ENCODE results near the gene DLL3. TPM values are rescaled to one million over a fixed set of nuclear protein-coding genes. Genes with fewer than 3 reads are reported as not detected.

Gene DLL3
- total and polyA plus RNA-seq, 10 donors = 0.16 to 0.68 (median 0.52) TPM; not detected in 5

- no peak for DNase-seq
- 86 to 94% (median 89%) methylated on average over 10 of the region's 10 CpGs for WGBS, 5 donors
- H3K9me3 ChIP-seq = no peaks in the 10 kb centered on the region
- no peak for TF ChIP-seq POLR2AphosphoS5 (IDR thresholded peaks at IDR 0.05)
- no peak for TF ChIP-seq POLR2A (IDR thresholded peaks at IDR 0.05)
- TF ChIP-seq CTCF (IDR thresholded peaks at IDR 0.05 in 8 of 11, conservative IDR thresholded peaks at IDR 0.05 in 3 of 11) = no peak
- intact Hi-C loops (cut with DNase I; ENCODE audit: low total_unique reads) = no loop called here
- H3K36me3 ChIP-seq = peaks cover 3 to 76% (median 67%) of the 10 kb centered on the region in 6 donors
- H3K27ac ChIP-seq = no peak overlapping the region
- H3K27me3 ChIP-seq (replicated peaks in 1 of 7) = no peaks in the 10 kb centered on the region
- no peak overlapping the region for H3K4me3 ChIP-seq
- H3K4me1 ChIP-seq = no peaks in the 10 kb centered on the region
These were observed 9.0 kb upstream of the DLL3 start for GRCh38 chr19:39489756-39490155.

DNA sequence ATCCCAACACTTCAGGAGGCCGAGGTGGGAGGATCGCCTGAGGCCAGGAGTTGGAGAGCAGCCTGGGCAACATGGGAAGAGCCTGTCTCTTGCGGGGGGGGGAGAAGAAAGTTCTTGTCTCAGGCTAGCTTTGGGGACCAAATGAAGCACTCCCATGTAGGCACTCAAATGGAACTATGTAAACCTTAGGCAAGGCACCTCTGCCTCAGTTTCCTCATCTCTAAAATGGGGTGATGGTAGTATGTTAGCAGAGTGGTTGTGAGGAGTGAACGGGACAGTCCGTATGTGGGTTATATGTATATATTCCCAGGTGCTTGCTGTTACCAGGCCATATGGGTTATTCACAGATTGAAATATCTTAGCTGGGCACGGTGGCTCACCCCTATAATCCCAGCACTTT, 6.5 kb upstream of the DLL3 start:
- no peak for DNase-seq
- Histone ChIP-seq H3K4me3 (no peak overlapping the region), H3K36me3 (peaks cover 3 to 52% (median 46%) of the 10 kb centered on the region in 6 donors), H3K27ac (no peak overlapping the region), H3K9me3 (no peaks in the 10 kb centered on the region), H3K4me1 (no peaks in the 10 kb centered on the region), H3K27me3 (replicated peaks in 1 of 7) (peaks cover 0 to 20% (median 3%) of the 10 kb centered on the region in 7 donors)
- WGBS, 5 donors = 89 to 99% (median 94%) methylated on average over 6 of the region's 6 CpGs
- intact Hi-C loops (cut with DNase I; ENCODE audit: low total_unique reads) = no loop called here
- TF ChIP-seq POLR2A (IDR thresholded peaks at IDR 0.05) = no peak
- no peak for TF ChIP-seq CTCF (IDR thresholded peaks at IDR 0.05 in 8 of 11, conservative IDR thresholded peaks at IDR 0.05 in 3 of 11)
- TF ChIP-seq POLR2AphosphoS5 (IDR thresholded peaks at IDR 0.05) = no peak

DNA sequence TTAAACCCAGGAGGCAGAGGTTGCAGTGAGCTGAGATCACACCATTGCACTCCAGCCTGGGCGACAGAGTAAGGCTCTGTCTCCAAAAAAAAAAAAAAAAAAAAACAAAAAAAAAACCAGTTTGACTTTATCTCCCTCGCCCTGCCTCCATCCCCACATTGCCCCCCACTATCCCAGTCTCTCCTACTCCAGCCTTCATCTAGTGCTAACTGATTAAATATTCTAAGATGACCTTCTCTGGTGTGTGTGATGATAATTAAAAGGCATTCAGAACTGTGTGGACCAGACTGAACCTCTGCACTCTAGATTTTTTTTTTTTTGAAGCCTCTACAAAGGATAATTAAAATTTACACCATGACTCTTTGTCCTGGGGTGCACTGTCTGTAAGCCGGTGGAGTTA, 6.0 kb upstream of the DLL3 start:
- peaks cover 3 to 46% (median 41%) of the 10 kb centered on the region in 6 donors for H3K36me3 ChIP-seq
- H3K4me3 ChIP-seq = no peak overlapping the region
- DNase-seq = no peak
- no peak overlapping the region for H3K27ac ChIP-seq
- intact Hi-C loops (cut with DNase I; ENCODE audit: low total_unique reads) = no loop called here
- peaks cover 2 to 5% (median 2%) of the 10 kb centered on the region in 6 donors for H3K4me1 ChIP-seq
- 88 to 94% (median 91%) methylated on average over 2 to 3 of the region's 3 CpGs for WGBS, 5 donors
- H3K27me3 ChIP-seq (replicated peaks in 1 of 7) = peaks cover 0 to 25% (median 8%) of the 10 kb centered on the region in 7 donors
- no peaks in the 10 kb centered on the region for H3K9me3 ChIP-seq
- no peak for TF ChIP-seq POLR2AphosphoS5 (IDR thresholded peaks at IDR 0.05)
- no peak for TF ChIP-seq POLR2A (IDR thresholded peaks at IDR 0.05)

- Histone ChIP-seq H3K4me3 (no peak overlapping the region), H3K36me3 (peaks cover 0 to 27% (median 23%) of the 10 kb centered on the region in 6 donors), H3K9me3 (no peaks in the 10 kb centered on the region), H3K4me1 (peaks cover 14 to 23% (median 20%) of the 10 kb centered on the region in 6 donors), H3K27ac (no peak overlapping the region), H3K27me3 (replicated peaks in 1 of 7) (peaks cover 3 to 44% (median 26%) of the 10 kb centered on the region in 7 donors)
- WGBS, 5 donors = 86 to 91% (median 90%) methylated on average over 5 of the region's 5 CpGs
- no peak for TF ChIP-seq CTCF (IDR thresholded peaks at IDR 0.05 in 8 of 11, conservative IDR thresholded peaks at IDR 0.05 in 3 of 11)
- intact Hi-C loops (cut with DNase I; ENCODE audit: low total_unique reads) = no loop called here
- DNase-seq = no peak
These were observed 4.1 kb upstream of the DLL3 start for GRCh38 chr19:39494661-39495060.

GRCh38 chr19:39496063-39496462, 2.7 kb upstream of the DLL3 start:
- peaks cover 3 to 58% (median 33%) of the 10 kb centered on the region in 7 donors for H3K27me3 ChIP-seq (replicated peaks in 1 of 7)
- no peaks in the 10 kb centered on the region for H3K9me3 ChIP-seq
- no peak for DNase-seq
- H3K4me1 ChIP-seq = peaks cover 14 to 23% (median 21%) of the 10 kb centered on the region in 6 donors
- H3K4me3 ChIP-seq = no peak overlapping the region
- TF ChIP-seq POLR2A (IDR thresholded peaks at IDR 0.05) = no peak
- TF ChIP-seq CTCF (IDR thresholded peaks at IDR 0.05 in 8 of 11, conservative IDR thresholded peaks at IDR 0.05 in 3 of 11) = no peak
- no peak for TF ChIP-seq POLR2AphosphoS5 (IDR thresholded peaks at IDR 0.05)
- H3K36me3 ChIP-seq = peaks cover 0 to 13% (median 9%) of the 10 kb centered on the region in 6 donors
- H3K27ac ChIP-seq = no peak overlapping the region
- 83 to 94% (median 85%) methylated on average over 5 of the region's 5 CpGs for WGBS, 5 donors
- intact Hi-C loops (cut with DNase I; ENCODE audit: low total_unique reads) = no loop called here

All from spleen (tissue), 11 donors.